H1 (cell line): ENCODE data around the gene MBOAT2. TPM values are rescaled to one million over a fixed set of nuclear protein-coding genes. Genes with fewer than 3 reads are reported as not detected.

Source experiments
- BACH1 ChIP-seq: IDR thresholded peaks from 2 replicates; pipeline ENCODE4 v1.6.1; 2012; ENCODE audit warnings: low read length, improper control_type of control experiment
- CBX8 ChIP-seq: fragments of 300-800, 300-1000 bp; sonication (generic); IDR thresholded peaks from 2 replicates; pipeline ENCODE4 v1.7.1; 2016; ENCODE audit warnings: low read depth, low read length, borderline replicate concordance
- CHD7 ChIP-seq: fragments of 300-600 bp; sonication (generic); IDR thresholded peaks from 2 replicates; pipeline ENCODE4 v1.7.1; 2012; ENCODE audit warnings: low read length, moderate library complexity, mild to moderate bottlenecking, inconsistent platforms; ENCODE audit not compliant: insufficient replicate concordance
- GABPA ChIP-seq: IDR thresholded peaks from 2 replicates; pipeline ENCODE4 v1.6.1; 2011; ENCODE audit warnings: mild to moderate bottlenecking, low read length, moderate library complexity, borderline replicate concordance; ENCODE audit not compliant: insufficient read depth
- HDAC6 ChIP-seq: IDR thresholded peaks from one replicate; pipeline ENCODE4 v1.7.1; 2012; ENCODE audit warnings: low read depth, mild to moderate bottlenecking, inconsistent platforms, low read length, moderate library complexity
- MAFK ChIP-seq: IDR thresholded peaks from 2 replicates; pipeline ENCODE4 v1.6.1; 2012; ENCODE audit warnings: low read depth, mild to moderate bottlenecking, improper control_type of control experiment, low read length
- MAX ChIP-seq: IDR thresholded peaks from 2 replicates; pipeline ENCODE4 v1.6.1; 2012; ENCODE audit warnings: inconsistent platforms
- POLR2A ChIP-seq, 2 experiments: IDR thresholded peaks; 1 replicate in 1 of 2; 2 replicates in 1 of 2; pipeline ENCODE4 v1.6.1; 2011; ENCODE audit warnings: low read depth in 2 of 2, low read length in 2 of 2, mild to moderate bottlenecking in 2 of 2; ENCODE audit errors: control extremely low read depth in 1 of 2
- RNF2 ChIP-seq: fragments of 200-900, 300-1000 bp; sonication (generic); IDR thresholded peaks from 2 replicates; pipeline ENCODE4 v1.7.1; 2016; ENCODE audit warnings: borderline replicate concordance, low read depth, mild to moderate bottlenecking, antibody characterized with exemption, low read length; ENCODE audit not compliant: poor library complexity, severe bottlenecking; ENCODE audit errors: missing control alignments
- TBP ChIP-seq: IDR thresholded peaks from 2 replicates; pipeline ENCODE4 v1.6.1; 2011; ENCODE audit warnings: low read depth, low read length, improper control_type of control experiment
- polyA plus RNA-seq, 7 experiments: library from polyadenylated mRNA; depleted of rRNA in 3 of 7; stranded (reverse) in 5 of 7; unstranded in 2 of 7; fragments of >200 nt in 5 of 7; fragments of 200-250 nt in 2 of 7; gene quantifications; 1 replicate in 5 of 7; 2 replicates in 1 of 7; 4 replicates in 1 of 7; pipeline versions ENCODE4 v1.2.1 to v1.2.3, GENCODE V29; 2011 to 2013; ENCODE audit warnings: missing spikeins in 2 of 7, mixed read lengths in 2 of 7
- total RNA-seq: library from RNA; stranded (reverse); fragmentation: NEBNext Ultra II Directional; extraction: Animal tissue kit (Norgen Biotek cat#: 25700); gene quantifications from 2 replicates; pipeline ENCODE4 v1.2.1, GENCODE V29; 2021
- TF ChIP-seq, protein P1 (sequence below): IDR thresholded peaks from 2 replicates; pipeline ENCODE4 v1.6.1; 2012; ENCODE audit warnings: inconsistent platforms

MBOAT2 gene
- total and polyA plus RNA-seq, 2 of the 8 experiments (the other 6 are each of a cell fraction or from before 2014, with no cell fraction given), result 11.2 to 23.4 TPM

DNA sequence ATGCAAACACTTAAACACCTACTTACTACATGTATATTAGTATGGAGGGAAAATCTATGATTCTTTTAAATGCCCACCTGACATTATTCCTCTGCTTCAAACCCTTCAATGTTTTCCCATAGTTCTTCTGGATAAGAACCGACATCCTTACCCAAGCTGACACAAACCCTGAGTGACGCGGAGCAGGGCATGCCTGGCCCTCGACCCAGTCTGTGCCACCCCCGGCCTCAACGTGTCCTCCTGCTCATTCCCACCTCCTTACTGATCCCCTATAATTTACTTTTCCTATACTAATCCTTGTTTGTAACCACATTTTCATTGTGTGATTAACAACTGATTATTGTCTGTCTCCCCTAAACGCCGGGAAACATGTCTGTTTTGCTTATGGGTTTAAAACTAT, 183.5 kb downstream of the MBOAT2 start (continued):
- TF ChIP-seq CHD7 (no peak), POLR2A (IDR thresholded peaks at IDR 0.05; ENCODE audit: control extremely low read depth in 1 of 2, low read depth in 2 of 2, low read length in 2 of 2) (no peak), MAX (no peak), HDAC6 (no peak), GABPA (no peak), TBP (no peak), CBX8 (no peak), BACH1 (no peak), MAFK (no peak), RNF2 (no peak)
- TF ChIP-seq, protein P1, sequence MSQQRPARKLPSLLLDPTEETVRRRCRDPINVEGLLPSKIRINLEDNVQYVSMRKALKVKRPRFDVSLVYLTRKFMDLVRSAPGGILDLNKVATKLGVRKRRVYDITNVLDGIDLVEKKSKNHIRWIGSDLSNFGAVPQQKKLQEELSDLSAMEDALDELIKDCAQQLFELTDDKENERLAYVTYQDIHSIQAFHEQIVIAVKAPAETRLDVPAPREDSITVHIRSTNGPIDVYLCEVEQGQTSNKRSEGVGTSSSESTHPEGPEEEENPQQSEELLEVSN, result no peak
